ENCODE results near the gene CENPH.

CENPH gene

DNA sequence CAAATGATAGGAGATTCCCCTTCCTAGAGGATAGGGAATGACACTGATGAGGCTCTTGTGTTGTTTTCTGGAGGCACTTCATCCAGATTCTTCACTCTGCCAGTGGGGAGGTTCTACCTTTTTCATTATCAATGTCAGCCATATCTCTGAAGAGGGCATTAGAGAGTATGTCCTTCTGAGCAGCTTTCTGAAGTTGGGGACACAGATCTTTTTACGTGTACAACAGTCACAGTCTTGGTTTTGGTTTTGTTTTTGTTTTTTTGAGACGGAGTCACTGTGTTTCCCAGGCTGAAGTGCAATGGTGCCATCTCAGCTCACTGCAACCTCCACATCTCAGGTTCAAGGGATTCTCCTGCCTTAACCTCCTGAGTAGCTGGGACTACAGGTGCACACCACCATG lies 22.6 kb downstream of the CENPH start:
- no peak overlapping the region for H3K27ac ChIP-seq (ENCODE audit: low read depth, low read length, poor library complexity, severe bottlenecking)
- no peak overlapping the region for H3K4me3 ChIP-seq (ENCODE audit: low read depth, low read length, poor library complexity, severe bottlenecking)
- no peak overlapping the region for H3K4me2 ChIP-seq (ENCODE audit: low read length)
- H3K9me3 ChIP-seq (ENCODE audit: low read length), result no peaks in the 10 kb centered on the region
- H3K36me3 ChIP-seq (ENCODE audit: insufficient read depth, low read length), result peaks cover 17% of the 10 kb centered on the region
- H3F3A ChIP-seq (ENCODE audit: insufficient read depth, low read length), result no peaks in the 10 kb centered on the region
- no peak overlapping the region for H2AFZ ChIP-seq (ENCODE audit: low read length)
- peaks cover 11% of the 10 kb centered on the region for H3K4me1 ChIP-seq (ENCODE audit: insufficient read depth, low read length, severe bottlenecking)
- no peaks in the 10 kb centered on the region for H3K27me3 ChIP-seq (ENCODE audit: insufficient read depth, low read length)
- no peak overlapping the region for H3K9ac ChIP-seq (ENCODE audit: low read length)
- H3K9me2 ChIP-seq (ENCODE audit: low read depth, low read length), result no peaks in the 10 kb centered on the region
- H3K79me2 ChIP-seq (ENCODE audit: insufficient read depth, low read length), result no peaks in the 10 kb centered on the region
- H4K20me1 ChIP-seq (ENCODE audit: insufficient read depth, low read length), result no peaks in the 10 kb centered on the region
- TF ChIP-seq CTCF (IDR thresholded peaks at IDR 0.05; ENCODE audit: low read length) (no peak), EZH2 (IDR thresholded peaks at IDR 0.05; ENCODE audit: borderline replicate concordance, low read length) (no peak)

- Histone ChIP-seq H2AFZ (ENCODE audit: low read length) (no peak overlapping the region), H3K36me3 (ENCODE audit: insufficient read depth, low read length) (peaks cover 12% of the 10 kb centered on the region), H3K4me3 (ENCODE audit: low read depth, low read length, poor library complexity, severe bottlenecking) (no peak overlapping the region), H3K27ac (ENCODE audit: low read depth, low read length, poor library complexity, severe bottlenecking) (no peak overlapping the region), H3K27me3 (ENCODE audit: insufficient read depth, low read length) (no peaks in the 10 kb centered on the region), H3K9me2 (ENCODE audit: low read depth, low read length) (no peaks in the 10 kb centered on the region), H3K9me3 (ENCODE audit: low read length) (no peaks in the 10 kb centered on the region), H3K4me1 (ENCODE audit: insufficient read depth, low read length, severe bottlenecking) (peaks cover 18% of the 10 kb centered on the region), H3K4me2 (ENCODE audit: low read length) (no peak overlapping the region), H3K79me2 (ENCODE audit: insufficient read depth, low read length) (peaks cover 6% of the 10 kb centered on the region), H4K20me1 (ENCODE audit: insufficient read depth, low read length) (no peaks in the 10 kb centered on the region), H3F3A (ENCODE audit: insufficient read depth, low read length) (no peaks in the 10 kb centered on the region), H3K9ac (ENCODE audit: low read length) (no peak overlapping the region)
- TF ChIP-seq EZH2 (IDR thresholded peaks at IDR 0.05; ENCODE audit: borderline replicate concordance, low read length) (no peak), CTCF (IDR thresholded peaks at IDR 0.05; ENCODE audit: low read length) (no peak)
Measured at GRCh38 chr5:69213513-69214215, 24.3 kb downstream of the CENPH start.

DNA sequence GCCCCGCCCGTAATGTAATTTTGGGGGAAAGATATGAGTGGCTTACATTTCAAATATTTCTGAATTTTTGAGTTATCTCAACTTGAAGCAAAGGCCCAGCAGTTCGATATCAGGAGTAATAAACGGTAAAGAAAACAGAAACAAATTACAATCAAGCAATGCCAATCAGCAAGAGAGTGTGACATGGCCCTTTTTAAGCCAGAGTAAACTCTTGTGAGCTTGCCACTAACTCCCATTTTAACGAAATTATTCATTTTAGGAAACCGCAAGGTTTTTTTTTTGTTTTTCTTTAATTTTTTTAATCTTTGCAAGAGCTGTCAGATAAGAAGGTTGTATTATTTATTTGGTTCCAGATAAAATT lies 27.7 kb downstream of the CENPH start:
- peak overlapping the region; percentile 73 for H3K27ac ChIP-seq (ENCODE audit: low read depth, low read length, poor library complexity, severe bottlenecking)
- peaks cover 27% of the 10 kb centered on the region for H3K4me1 ChIP-seq (ENCODE audit: insufficient read depth, low read length, severe bottlenecking)
- H3K9ac ChIP-seq (ENCODE audit: low read length), result peak overlapping the region; percentile 80
- H2AFZ ChIP-seq (ENCODE audit: low read length), result peak overlapping the region; percentile 28; the same call in 1 of the 2 replicates
- no peaks in the 10 kb centered on the region for H4K20me1 ChIP-seq (ENCODE audit: insufficient read depth, low read length)
- peak overlapping the region; percentile 77 for H3K4me3 ChIP-seq (ENCODE audit: low read depth, low read length, poor library complexity, severe bottlenecking)
- H3K9me2 ChIP-seq (ENCODE audit: low read depth, low read length), result no peaks in the 10 kb centered on the region
- no peaks in the 10 kb centered on the region for H3F3A ChIP-seq (ENCODE audit: insufficient read depth, low read length)
- H3K9me3 ChIP-seq (ENCODE audit: low read length), result no peaks in the 10 kb centered on the region
- H3K36me3 ChIP-seq (ENCODE audit: insufficient read depth, low read length), result 0 out of 2 replicates have a peak, but pooled peaks cover 5% of the 10 kb centered on the region
- H3K4me2 ChIP-seq (ENCODE audit: low read length), result peak overlapping the region; percentile 81
- no peaks in the 10 kb centered on the region for H3K27me3 ChIP-seq (ENCODE audit: insufficient read depth, low read length)
- H3K79me2 ChIP-seq (ENCODE audit: insufficient read depth, low read length), result peaks cover 16% of the 10 kb centered on the region
- TF ChIP-seq CTCF (IDR thresholded peaks at IDR 0.05; ENCODE audit: low read length) (no peak), EZH2 (IDR thresholded peaks at IDR 0.05; ENCODE audit: borderline replicate concordance, low read length) (no peak)
